SU-DHL-6 (cell line): ENCODE data around the gene GPC1.

Source experiments
- EZH2phosphoT487 ChIP-seq: fragments of 200-600 bp; sonication (generic), shearing (Covaris generic); conservative IDR thresholded peaks from 2 replicates; pipeline ENCODE4 v1.6.1; 2018; ENCODE audit warnings: mild to moderate bottlenecking, antibody characterized with exemption, low read length, moderate library complexity, mixed read lengths
- TF ChIP-seq, protein P1 (sequence below): fragments of 200-600 bp; sonication (generic); IDR thresholded peaks from one replicate; pipeline ENCODE4 v1.5.1; 2017; ENCODE audit warnings: antibody characterized with exemption, mild to moderate bottlenecking, low read length, moderate library complexity; ENCODE audit not compliant: insufficient read depth, poor library complexity, severe bottlenecking

DNA sequence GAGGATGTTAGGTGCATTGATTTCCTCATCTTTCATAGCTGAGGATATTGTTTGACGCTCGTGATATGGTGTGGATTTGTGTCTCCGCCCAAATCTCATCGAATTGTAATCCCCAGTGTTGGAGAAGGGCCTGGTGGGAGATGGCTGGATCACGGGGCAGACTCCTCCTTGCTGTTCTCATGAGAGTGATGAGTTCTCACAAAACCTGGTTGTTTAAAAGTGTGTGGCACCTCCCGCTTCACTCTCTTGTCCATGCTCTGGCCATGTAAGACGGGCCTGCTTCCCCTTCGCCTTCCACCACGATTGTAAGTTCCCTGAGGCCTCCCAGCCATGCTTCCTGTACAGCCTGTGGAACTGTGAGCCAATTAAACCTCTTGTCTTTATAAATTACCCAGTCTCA, 28.4 kb upstream of the GPC1 start:
- no peak for TF ChIP-seq EZH2phosphoT487
- TF ChIP-seq, protein P1, sequence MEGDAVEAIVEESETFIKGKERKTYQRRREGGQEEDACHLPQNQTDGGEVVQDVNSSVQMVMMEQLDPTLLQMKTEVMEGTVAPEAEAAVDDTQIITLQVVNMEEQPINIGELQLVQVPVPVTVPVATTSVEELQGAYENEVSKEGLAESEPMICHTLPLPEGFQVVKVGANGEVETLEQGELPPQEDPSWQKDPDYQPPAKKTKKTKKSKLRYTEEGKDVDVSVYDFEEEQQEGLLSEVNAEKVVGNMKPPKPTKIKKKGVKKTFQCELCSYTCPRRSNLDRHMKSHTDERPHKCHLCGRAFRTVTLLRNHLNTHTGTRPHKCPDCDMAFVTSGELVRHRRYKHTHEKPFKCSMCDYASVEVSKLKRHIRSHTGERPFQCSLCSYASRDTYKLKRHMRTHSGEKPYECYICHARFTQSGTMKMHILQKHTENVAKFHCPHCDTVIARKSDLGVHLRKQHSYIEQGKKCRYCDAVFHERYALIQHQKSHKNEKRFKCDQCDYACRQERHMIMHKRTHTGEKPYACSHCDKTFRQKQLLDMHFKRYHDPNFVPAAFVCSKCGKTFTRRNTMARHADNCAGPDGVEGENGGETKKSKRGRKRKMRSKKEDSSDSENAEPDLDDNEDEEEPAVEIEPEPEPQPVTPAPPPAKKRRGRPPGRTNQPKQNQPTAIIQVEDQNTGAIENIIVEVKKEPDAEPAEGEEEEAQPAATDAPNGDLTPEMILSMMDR, result no peak
